AG10803 (cell line): ENCODE results near the gene PGM2.
A peak's percentile ranks its signal among the peaks of the same experiment; 100 is the strongest.

ENCODE experiments used
- DNase-seq: peaks from one replicate; pipeline ENCODE4 v3.0.0; 2010; ENCODE audit warnings: low read depth
- H3K4me3 ChIP-seq: 2 replicates; pipeline ENCODE4 v1.5.1; 2011; ENCODE audit warnings: mild to moderate bottlenecking, low read length, control low read depth
- CTCF ChIP-seq: conservative IDR thresholded peaks from 2 replicates; pipeline ENCODE4 v1.5.1; 2011; ENCODE audit warnings: mild to moderate bottlenecking, low read length, control low read depth, inconsistent platforms

PGM2 gene

GRCh38 chr4:37793562-37793961, 32.9 kb upstream of the PGM2 start:
- DNase-seq = peak; percentile 18
- no peak overlapping the region for H3K4me3 ChIP-seq
- TF ChIP-seq CTCF = peak; percentile 68

DNA sequence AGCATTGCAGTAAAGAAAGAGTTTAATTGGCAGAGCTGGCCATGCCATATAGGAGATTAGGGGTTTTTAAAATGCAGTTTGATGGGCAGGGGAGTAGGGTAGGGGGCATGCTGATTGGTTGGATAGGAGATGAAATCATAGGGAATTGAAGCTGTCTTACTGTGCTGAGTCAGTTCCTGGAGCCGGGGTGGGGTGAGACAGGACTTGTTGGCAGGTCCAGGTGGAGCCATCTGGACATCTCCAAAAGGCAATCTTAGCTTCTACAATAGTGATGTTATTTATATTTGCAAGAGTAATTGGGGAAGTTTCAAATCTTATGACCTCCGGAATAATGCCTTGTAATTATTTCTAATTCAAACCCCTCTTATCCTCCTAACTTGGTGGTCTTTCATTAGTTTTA, 32.4 kb upstream of the PGM2 start:
- no peak for TF ChIP-seq CTCF
- no peak for DNase-seq
- H3K4me3 ChIP-seq = no peak overlapping the region

DNA sequence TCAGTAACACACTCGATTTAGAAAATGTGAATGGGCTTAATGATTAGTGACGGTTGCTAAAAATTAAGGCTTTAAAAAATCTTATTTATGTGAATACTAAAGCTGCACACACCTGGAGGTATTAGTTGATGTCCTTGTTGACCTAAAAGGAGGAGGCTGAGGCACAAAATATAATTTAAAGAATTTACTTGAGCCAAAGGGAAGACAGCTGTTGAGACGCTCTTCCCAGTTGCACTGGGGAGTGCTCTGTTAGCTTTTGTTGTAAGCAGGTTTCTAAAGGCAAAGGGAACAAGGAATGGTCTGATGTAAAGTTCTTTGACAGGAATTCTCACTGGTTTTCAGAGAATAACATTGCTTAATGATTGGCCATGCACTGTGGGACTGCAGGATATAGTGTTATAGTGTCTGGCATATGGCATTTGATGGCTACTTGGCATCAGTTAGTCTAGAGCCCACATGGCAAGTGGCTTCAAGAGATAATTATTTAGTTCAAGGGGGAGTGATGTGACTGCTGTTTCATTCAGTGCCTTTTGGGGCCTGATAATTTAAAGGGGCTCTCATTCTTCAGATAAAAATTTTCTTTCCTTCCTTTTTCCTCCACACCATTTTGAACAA, 30.8 kb upstream of the PGM2 start:
- no peak overlapping the region for H3K4me3 ChIP-seq
- TF ChIP-seq CTCF = no peak
- DNase-seq = no peak

DNA sequence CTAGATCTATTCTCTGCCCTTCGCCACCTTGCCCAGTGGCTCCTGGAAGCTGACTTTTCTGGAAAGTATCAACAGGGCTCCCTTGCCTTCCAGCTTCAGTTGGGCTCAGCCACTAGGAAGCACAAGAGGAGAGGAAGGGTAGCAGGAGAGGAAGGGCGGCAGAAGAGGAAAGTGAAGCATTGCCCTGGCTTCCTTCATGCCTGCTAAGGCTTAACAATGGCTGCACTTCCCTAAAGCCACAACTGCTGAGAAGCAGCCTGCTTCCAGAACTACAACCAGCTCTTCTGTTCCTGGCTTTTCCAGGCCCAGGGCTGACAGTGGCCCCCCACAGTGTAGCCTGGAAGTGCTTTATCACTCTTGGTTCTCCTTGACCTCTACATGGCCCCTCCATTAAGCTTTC, 29.1 kb upstream of the PGM2 start:
- no peak overlapping the region for H3K4me3 ChIP-seq
- DNase-seq = no peak
- TF ChIP-seq CTCF = no peak

GRCh38 chr4:37797923-37798322, 28.6 kb upstream of the PGM2 start:
- DNase-seq = no peak
- no peak overlapping the region for H3K4me3 ChIP-seq
- TF ChIP-seq CTCF = no peak

- no peak overlapping the region for H3K4me3 ChIP-seq
- TF ChIP-seq CTCF = no peak
- DNase-seq = no peak
These were observed 27.9 kb upstream of the PGM2 start for GRCh38 chr4:37798616-37799015.

GRCh38 chr4:37799941-37800554, 26.4 kb upstream of the PGM2 start:
- peak; percentile 8 for DNase-seq
- no peak for TF ChIP-seq CTCF
- H3K4me3 ChIP-seq = no peak overlapping the region
